Activated CD4-positive, alpha-beta T cell treated with anti-CD3 and anti-CD28 coated beads for 4 hours (primary cell): ENCODE measurements around the gene CORO7.

Experiments used
- DNase-seq, 2 donors: peaks; one replicate each; pipeline ENCODE4 v3.0.0-alpha.2; 2020

The CORO7 gene

GRCh38 chr16:4416200-4417032 is at the start of gene CORO7:
CORO7 (minus strand) TSS chr16:4416596; CDS start chr16:4416518, 78 bp downstream.
- peak; percentile 99 for DNase-seq

DNA sequence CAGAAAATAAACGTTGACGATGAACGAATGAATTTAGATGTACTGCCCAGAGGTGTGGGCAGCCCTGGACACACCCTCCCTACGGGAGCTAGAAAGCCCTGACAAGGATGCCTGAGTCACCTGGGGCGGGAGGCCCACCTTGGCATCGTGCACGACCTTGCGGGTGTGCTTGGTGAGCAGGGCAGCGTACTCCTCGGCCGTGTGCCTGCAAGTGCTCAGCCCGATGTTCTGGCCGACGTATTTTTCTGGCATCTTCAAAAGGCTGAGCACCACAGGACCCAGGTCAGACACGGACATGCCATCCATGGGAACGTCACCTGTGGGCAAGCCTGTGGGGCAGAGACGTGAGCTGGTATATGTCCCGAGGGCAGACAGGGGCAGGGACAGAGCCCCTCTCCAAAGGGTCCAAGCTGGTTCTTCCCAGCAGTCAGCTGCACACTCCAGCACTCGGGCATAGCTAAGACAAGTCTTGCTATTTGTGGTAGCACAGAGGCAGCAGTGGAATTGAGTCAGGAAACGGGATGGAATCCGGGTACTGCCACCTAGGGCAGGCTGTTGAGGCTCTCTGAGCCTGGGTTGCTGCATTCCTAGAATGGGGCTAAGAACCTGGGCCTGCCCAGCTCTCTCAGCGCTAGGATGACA is 47.2 kb upstream of the CORO7 start:
- DNase-seq, result no peak

DNA sequence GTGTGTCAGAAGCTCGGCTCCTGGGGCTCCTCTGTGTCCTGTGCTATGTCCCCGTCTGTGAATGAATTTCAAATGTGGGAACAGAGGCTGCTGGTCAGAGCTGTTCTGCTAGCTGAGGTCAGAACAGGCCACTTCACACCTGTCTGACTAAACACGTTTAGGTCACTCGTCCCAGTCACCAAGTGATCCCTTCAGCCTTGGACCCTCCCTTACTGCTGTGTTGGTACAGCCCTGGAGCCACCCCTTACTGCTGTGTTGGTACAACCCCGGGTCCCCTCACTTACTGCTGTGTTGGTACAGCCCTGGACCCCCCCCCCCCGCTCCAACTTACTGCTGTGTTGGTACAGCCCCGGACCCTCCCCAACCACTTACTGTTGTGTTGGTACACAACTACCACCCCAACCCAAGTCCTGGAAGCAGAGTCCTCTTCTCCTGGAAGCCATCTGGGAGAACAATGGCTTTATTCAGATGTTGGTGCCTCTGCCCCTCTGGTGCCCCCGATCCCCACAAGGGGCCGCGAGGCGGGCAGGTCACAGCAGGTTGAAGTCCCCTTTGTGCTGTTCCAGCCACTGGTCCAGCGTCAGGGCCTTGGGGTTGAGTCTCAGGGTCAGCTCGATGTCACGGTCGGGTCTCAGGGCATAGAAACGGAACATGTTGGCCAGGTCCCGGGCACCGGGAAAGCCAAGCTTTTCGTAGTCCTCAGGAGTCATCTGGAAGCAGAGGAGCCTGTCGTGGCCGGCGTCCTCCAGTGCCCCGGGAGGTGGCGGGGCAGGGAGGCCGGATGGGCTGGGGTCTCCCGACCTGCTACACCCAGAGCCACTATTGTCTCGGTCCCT is 45.1 kb upstream of the CORO7 start:
- DNase-seq, result no peak

DNA sequence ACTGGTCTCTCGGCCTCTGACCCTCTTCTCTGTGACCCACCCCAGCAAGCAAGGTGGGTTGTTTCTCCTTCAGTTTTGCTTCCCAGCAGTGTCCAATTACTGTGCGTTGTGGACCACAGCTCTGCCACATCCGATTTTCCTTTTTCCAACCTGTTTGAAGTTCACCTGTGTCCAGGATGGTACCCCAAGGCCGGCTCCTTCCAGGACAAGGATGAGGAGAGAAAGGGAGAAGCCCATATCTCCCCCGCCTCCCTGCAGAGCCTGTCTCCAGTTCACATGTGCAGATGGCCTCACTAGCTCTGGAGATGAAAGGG is 44.5 kb upstream of the CORO7 start:
- no peak for DNase-seq

DNA sequence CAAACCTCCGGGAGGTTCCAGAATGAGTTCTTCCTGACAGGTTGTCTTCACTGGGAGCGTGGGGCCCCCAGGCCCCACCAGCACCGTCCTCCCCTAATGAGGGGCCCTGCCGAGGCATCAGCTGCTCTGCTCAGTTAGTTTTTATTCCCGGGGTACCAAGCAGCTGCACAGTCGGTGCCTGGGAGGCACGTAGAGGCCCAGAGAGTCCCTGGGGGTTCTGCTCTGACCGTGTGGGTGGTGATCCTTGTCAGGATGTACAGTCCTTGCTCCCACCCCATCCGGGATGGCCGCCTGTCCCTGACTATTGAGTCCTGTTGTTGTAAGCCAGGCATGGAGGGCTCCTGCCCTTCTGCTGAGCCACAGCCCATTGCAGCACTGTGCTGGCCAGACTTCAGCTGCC is 39.6 kb upstream of the CORO7 start:
- no peak for DNase-seq

DNA sequence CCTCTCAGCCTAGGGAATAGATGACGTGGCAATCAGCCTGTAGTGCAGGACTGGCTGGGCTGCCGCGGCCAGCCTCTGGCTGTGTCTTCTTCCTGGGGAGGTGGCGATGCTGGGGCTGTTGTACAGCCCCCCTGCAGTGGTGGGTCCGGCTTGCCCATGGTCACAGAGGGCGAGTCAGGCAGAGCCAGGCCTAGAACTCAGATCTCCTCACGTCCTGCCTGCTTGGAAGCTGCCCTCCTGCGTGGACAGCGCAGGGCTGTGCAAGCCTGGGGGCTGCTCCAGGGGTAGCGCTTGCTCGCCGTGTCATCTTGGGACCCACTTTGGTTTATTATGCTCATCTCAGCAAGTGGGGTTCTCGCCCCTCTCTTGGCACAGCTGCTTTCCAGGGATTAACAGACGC is 38.7 kb upstream of the CORO7 start:
- DNase-seq, result no peak

DNA sequence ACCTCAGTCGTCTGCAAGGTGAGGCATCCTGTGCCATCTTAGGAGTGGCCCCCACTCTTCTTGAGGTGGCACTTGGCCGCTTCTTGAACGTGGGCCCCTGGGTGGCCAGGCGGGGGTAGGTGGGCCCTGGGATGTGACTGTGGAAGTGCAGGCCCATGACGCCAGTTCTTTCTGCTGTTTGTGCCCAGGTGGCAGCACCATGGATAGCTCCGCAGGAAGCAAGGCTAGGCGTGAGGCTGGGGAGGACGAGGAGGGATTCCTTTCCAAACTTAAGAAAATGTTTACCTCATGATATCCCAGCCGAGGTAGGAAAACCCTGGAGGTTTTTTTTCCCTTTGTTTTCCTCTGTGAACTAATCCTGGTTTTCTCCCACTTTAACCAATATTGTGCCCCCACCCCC is 38.2 kb upstream of the CORO7 start:
- no peak for DNase-seq

- no peak for DNase-seq
Observed at GRCh38 chr16:4452674-4453073, 36.3 kb upstream of the CORO7 start.

DNA sequence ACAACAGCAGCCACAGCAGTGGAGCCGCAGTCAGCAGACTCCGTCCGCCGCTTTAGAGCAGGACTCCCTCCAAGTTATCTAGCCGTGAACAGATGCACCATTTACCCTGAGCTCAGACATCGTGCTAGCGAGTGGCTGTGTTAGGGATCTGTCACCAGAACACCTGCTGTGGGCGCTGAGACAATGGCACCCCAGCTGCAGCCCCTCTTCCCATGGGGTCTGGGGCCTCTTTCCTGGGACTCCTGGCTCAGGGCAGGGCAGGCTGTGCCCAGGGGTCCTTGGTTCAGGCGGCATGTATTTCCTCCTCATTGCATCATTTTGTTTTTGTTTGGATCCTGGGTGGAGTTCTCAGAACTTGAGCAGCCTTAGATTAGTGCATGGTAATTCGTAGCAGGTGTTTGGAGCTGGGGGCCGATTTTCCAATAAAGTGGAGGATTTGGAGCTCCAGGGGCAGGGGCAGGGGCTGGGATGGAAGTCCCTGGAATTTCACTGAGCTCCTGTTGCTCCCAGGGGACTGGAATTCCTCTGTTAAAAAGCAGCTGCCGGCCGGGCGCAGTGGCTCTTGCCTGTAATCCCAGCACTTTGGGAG is 34.6 kb upstream of the CORO7 start:
- no peak for DNase-seq

- DNase-seq, result no peak
Observed at GRCh38 chr16:4450430-4450829, 34.0 kb upstream of the CORO7 start.

DNA sequence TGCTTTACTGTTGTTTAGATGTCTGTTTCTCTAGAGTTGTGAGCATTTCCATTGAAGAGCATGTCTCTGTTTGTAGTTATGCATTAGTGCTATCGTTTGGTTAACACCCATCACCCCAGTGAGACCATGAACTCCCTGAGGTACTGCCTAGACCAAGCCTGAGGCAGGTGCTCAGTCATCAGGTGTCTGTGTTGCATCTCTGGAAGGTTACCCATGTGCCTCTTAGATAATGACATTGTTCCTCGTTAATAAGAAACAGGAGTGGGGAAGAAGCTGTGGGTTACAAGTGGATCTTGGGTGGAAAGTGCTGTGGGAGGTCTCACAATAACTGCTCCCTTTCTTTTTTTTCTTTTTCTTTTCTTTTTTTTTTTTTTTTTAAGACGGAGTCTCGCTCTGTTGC is 27.6 kb upstream of the CORO7 start:
- DNase-seq, result no peak

- no peak for DNase-seq
Observed at GRCh38 chr16:4443271-4443670, 26.9 kb upstream of the CORO7 start.

DNA sequence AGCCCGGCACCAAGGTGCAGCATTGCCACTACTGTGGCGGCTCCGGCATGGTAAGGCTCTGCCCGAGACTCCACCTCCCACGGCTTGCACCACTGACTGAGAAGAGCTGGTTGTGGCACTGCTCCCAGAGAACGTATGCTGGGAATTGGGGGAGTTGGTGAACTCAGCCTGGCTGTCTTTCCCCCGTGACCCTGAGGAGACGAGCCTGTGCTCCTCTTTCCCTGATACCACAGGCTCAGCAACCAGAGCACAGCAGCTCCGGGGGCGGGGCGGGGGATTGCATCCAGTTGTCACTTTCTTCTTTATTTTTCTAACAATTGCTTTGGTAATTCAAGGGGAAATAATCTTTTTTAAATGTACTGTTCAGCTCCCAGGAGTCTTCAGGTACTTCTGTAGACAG is 26.0 kb upstream of the CORO7 start:
- no peak for DNase-seq

- no peak for DNase-seq
Observed at GRCh38 chr16:4437366-4437765, 21.0 kb upstream of the CORO7 start.

- DNase-seq, result no peak
Observed at GRCh38 chr16:4435337-4436067, 19.1 kb upstream of the CORO7 start.

DNA sequence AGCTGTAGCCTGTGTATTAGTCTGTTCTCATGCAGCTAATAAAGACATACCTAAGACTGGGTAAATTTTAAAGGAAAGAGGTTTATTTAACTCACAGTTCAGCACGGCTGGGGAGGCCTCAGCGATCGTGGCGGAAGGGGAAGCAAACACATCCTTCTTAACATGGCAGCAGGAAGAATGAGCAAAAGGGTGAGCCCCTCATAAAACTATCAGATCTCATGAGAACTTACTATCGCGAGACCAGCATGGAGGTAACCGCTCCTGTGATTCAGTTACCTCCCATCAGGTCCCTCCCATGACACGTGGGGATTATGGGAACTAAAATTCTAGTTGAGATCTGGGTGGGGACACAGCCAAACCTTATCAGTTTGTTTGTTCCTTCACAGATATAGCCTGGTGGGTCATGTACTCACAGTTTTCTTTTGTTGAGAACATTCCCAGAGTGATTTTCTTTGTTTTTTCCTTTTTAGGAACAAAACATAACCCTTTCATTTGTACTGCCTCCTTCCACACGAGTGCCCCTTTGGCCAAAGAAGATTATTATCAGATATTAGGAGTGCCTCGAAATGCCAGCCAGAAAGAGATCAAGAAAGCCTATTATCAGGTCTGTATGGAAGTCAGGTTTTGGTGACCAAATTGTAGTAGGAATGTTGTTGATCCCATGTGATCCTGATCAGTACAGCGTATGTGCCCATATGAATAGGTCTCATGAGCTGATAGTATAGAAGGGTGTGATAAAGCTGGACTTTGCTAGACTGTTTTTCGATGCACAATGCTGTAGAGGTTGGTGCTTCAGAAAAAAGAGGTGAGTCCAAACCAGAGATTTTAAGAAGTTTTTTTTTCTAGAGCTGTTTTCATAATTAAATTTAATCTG is 17.8 kb upstream of the CORO7 start:
- DNase-seq, result no peak

- DNase-seq, result no peak
Observed at GRCh38 chr16:4433228-4433627, 16.8 kb upstream of the CORO7 start.

- no peak for DNase-seq
Observed at GRCh38 chr16:4431023-4431422, 14.6 kb upstream of the CORO7 start.

DNA sequence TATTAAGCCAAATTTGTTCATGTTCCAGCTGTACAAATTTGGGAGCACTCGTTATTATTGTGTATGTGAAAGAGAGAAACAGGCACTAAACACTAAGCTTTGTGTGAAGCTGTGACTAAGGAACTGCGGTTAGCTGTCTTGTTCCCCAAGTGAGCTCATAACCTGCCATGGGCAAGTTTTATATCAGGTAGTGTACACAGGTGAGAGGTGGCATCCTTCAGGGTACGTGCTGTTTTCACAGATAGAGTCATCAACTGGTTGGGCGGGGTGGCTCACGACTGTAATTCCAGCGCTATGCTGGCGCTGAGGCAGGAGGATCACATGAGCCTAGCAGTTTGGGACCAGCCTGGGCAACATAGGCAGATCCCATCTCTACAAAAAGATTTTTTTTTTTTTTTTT is 12.1 kb upstream of the CORO7 start:
- DNase-seq, result no peak

DNA sequence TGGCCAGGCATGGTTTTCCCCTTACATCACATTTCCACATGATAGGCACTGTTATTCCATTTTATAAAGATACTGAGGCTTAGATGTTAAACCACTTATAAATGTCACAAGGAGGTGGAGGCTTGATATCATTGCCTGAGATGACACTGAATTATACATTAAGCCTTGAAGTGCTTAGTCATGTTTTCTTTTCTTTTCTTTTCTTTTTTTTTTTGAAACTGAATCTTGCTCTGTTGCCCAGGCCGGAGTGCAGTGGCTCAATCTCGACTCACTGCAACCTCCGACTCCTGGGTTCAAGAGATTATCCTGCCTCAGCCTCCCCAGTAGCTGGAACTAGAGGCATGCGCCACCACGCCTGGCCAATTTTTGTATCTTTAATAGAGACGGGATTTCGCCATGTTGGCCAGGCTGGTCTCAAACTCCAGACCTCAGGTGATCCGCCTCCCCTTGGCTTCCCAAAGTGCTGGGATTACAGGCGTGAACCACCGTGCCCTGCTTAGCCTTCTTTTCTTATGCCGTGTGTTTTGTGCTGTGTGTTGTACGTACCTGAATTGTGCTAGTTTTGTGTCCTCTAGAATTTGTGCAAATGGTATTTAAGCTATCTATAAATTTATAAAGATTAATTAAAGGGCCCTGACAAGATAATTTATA is 10.5 kb upstream of the CORO7 start:
- DNase-seq, result no peak

DNA sequence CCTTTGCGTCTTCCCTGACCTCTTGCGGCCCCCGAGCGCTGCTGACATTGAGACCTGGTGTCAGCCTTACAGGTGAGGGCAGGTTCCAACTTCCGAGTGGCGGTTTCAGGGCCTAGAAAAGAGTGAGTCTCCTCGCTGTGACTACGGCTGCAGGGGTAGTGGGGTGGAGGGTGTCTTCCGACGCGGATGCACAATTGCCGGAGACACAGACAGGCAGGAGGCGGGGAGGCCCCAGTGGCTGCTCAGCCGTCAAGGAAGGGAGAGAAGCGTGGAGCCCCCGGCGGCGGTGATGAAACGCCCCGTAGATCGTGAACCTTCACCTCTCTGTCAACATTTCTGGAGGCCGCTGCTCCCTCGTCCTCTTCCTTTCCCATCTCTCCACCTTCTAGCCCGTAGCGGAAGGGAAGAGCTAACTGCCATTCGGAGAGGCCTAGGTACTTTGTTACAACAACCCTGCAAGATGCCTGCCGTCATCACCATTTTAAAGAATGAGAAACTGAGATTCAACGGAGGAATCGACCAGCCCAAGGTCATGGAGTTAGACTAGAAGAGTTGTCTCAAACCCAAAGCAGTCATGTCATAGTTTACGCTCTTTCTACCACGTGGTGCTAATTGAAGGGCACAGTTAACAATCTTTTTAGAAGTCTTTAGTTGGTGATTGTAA is 9.8 kb upstream of the CORO7 start:
- DNase-seq, result no peak
